Islet precursor cell (in vitro differentiated cells): ENCODE measurements around the gene CFAP46.
"Not testable (repeated sequence)": the region's sequence is repeated elsewhere in the genome, so short reads cannot be mapped to it uniquely, and the experiment has no call there.

Experiments
- DNase-seq: peaks from one replicate; pipeline ENCODE4 v3.0.0-alpha.2; 2018

CFAP46 gene

DNA sequence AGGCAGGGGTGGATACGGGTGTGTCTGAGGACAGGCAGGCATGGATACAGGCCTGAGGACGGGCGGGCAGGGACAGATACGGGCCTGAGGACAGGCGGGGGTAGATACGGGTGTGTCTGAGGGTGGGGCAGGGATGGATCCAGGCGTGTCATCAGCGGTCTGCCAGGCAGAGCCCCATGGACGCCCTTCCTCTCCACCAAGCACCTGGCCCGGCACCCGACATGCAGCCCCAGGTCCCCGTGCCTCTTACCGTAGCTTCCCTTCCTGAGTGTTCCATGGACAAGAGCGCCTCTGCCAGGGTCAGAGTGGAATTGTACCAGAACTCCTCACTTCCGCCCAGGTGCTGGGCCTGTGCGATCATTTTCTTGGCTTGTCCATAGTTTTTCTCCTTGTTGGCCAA is 81.8 kb downstream of the CFAP46 start:
- peak; percentile 25 for DNase-seq

DNA sequence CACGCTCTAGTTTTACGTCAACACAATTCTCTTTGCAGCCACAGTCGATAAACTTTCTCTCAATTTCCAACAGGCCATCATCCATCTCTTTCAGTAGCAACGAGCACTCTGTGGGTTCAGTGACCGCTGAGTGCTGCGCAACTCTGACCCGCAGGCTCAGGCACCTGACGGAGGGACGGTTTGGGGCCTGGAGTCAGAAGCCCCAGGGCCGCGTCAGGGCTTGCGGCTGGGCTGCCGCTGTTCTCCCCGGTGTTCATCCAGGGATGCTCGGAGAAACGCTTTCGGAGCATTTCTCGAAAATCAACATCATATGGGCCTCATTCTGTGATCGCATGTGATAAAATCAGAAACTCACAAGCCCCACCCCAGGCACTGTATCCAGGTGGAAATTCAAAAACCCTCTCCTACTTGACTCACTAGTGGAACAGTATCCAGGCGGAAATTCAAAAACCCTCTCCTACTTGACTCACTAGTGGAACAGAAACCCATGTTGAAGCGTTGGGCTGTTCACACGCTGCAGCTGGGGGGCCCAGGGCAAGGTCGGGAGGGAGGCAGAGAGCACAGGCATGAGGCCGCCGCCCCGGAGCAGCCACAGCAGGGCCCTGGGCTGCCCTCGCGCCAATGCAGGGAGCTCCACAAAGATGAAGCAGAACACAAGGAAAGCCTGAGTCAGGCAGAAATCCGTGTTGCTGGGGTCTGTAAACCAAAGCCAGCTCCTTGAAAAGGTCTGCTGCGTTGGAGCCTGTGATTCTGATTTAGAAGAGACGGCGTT is 83.1 kb downstream of the CFAP46 start:
- peak; percentile 38 for DNase-seq

- peak; percentile 27 for DNase-seq
Observed at GRCh38 chr10:132858121-132859081, 84.0 kb downstream of the CFAP46 start.

- peak; percentile 50 for DNase-seq
Observed at GRCh38 chr10:132856869-132857524, 85.4 kb downstream of the CFAP46 start.

DNA sequence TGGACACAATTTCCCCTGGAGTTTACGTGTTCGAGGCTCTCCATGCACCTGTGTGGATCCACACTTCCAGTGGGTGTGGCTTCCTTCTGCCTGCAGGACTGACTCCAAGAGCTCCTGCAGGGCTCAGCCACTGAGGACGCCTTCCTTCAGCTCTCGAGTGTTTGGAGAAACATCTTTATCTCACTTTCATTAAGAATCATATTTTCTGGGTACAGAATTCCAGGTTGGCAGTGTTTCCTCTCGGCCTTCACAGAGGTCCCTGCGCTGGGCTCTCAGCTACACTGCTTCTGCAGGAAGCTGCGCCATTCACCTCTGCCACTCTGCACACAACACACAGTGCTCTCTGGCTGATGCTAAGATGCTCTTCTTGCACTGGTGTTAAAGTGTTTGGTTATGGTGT is 86.5 kb downstream of the CFAP46 start:
- no peak for DNase-seq

DNA sequence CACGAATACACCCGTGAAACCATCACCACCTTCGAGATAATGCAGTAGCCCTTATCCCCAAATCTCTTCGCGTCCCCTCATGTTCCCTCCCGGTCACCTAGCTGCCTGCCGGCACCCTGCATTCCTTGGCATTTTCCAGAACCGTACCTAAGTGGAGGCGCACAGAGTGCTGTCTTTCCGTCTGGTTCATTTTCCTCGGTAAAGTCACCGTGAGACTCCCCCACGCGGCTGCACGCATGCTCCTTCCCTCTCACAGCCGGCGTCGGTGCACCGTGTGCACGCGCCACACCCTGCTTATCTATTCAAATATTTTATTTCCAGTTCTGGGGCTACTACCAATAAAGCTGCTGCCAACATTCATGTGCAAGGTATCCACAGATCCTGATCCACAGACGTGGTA is 90.9 kb downstream of the CFAP46 start:
- no peak for DNase-seq

DNA sequence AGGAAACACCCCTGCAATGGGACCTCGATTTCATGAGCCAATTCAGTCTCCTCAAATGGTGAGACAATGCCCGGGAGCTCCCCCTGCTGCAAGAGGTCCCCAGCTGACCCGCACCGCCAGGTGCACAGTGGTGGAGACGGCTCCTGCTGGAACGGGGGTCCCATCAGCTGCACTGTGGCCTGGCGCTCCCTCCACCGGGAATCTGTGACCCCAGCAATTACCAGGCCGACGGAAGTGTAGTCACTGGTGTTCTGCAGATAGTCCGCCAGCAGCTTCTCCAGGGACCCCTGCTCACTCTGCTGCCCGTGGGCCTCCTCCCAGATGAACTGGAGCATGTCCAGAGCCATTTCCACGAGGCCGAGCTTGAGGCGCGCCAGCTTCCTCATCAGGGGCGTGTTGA is 91.5 kb downstream of the CFAP46 start:
- peak; percentile 50 for DNase-seq

DNA sequence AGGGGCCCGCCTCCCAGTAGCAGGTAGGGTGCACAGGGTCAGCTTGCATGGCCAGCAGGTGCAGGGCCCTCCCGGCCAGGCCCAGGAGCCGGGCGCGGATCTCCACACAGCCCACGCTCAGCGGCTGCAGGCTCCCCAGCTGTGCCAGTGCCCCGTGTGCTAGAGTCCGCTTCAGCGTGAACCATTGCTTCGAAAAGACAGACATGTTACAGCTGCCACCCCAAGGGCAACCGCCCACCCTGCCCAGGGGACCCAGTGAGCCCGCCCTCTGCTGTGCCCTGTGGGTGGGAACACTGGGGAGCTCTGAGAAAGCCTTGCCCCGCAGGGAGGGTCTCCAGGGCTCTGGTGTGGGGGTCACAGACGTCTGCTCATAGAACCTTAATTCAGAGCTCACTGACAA is 92.1 kb downstream of the CFAP46 start:
- DNase-seq: peak; percentile 30

GRCh38 chr10:132849546-132850031 is 92.8 kb downstream of the CFAP46 start:
- peak; percentile 37 for DNase-seq

- DNase-seq: peak; percentile 49
Observed at GRCh38 chr10:132848951-132849545, 93.3 kb downstream of the CFAP46 start.

GRCh38 chr10:132848291-132848701 is 94.1 kb downstream of the CFAP46 start:
- DNase-seq: peak; percentile 51

DNA sequence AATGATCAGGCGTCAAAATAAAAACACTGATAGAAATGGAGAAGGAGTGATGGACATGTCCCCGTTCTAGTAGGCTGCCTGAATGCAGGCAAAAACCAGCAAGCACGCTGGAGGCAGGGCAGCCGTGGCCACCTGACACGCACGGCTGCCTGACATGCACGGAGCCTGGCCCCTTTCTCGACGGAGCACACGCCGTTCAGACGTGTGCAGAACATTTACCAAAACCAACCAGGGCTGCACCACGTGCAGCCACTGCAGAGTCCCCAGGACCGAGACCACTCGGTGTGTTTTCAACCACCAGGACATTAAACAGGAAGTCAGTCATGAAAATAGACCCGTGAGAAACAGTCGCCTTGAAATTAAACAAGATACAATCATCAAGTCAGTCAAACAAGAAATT is 94.5 kb downstream of the CFAP46 start:
- DNase-seq: no peak

DNA sequence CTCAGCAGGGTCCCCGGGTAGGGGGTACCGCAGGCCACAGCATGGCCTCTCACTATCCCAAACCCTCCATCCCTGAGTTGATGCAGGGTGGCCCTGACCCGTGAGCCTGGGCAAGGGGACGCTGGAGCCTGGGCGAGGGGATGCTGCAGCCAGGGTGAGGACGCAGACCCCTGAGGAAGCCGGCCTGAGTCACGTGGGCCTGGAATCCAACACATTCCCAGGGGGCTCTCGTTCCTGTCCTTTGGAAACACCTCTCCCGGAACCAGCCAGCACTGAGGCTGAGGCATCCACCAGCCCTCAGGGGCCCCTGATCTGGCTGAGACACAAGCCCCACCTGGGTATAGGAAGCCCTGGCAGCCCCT is 95.0 kb downstream of the CFAP46 start:
- peak; percentile 37 for DNase-seq

- DNase-seq: peak; percentile 39
Observed at GRCh38 chr10:132846631-132847415, 95.5 kb downstream of the CFAP46 start.

DNA sequence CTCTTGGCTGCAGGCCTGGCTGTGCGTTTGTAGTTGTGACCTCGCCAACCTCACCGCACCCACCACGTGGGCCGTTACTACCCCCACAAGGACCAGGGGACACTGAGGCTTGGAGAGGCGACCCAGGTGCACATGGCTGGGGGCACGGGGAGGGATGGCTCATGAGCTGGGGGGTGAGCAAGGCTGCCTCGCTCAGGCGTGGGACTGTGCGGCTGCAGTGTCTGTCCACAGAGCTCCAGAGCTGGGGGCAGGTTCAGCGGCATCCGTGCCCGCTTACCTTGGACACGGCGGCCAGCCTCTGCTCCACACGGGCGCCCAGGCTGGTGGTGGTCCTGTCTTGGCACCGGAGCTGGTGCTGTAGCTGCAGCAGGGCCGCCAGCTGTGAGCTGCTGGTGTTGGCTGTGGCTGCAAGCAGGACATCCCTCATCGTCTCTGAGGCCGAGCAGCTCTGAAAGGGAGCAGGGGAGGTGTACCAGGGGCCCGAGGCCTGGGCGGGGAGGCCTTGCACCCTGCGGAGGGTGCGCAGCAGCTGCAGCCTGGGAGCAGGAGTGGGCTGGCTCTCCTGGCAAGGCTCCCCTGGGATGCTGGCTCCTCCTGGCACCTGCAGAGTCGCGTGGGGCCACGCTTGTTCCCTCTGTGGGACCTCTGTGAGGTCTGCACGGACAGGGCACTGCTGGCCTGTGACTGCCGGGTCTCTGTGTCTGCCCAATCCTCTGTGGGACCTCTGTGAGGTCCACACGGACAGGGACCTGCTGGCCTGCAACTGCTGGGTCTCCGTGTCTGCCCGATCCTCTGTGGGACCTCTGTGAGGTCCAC is 96.4 kb downstream of the CFAP46 start:
- peak; percentile 43 for DNase-seq

DNA sequence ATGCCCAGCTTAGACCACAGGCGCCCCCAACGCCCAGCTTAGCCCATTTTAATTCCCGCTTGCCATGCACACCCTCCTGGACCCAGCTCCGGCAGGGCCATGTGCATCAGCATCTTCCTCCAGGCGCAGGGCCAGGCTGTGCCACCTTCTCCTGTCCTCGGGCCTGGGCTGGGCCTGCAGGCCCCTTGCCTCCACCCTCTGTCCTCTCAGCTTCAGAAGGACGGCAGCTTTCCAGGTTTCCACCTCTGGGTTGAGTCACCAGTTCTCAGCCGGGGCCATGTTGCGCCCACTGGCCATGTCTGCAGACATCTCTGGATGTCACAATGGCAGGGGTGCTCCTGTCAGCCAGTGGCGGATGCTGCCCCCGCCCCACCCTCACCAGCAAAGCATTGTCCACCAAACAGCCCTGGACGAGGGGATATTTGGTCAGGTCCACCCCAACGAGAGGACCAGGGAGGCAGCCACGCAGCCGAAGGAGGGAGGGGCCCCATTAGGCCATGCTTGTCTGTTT is 97.3 kb downstream of the CFAP46 start:
- DNase-seq: peak; percentile 35

GRCh38 chr10:132844069-132844809 is 98.1 kb downstream of the CFAP46 start:
- peak; percentile 24 for DNase-seq

GRCh38 chr10:132843276-132843675 is 99.1 kb downstream of the CFAP46 start:
- not testable (repeated sequence) for DNase-seq

DNA sequence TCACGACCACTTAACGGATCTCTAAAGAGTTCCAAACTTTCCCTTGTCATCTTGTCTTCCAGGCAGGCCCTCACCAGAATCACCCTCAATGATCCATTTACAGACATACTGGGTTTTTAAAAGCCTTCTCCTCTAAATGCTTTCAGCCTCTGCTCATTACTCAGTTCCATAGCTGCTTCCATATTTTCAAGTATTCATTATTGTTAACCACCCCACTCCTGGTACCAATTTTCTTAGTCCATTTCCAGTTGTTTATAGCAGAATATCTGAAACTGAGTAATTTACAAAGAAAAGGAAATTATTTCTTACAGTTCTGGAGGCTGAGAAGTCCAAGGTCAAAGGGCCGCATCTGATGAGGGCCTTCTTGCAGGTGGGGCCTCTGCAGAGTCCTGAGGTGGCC is 100.0 kb downstream of the CFAP46 start:
- DNase-seq: no peak

DNA sequence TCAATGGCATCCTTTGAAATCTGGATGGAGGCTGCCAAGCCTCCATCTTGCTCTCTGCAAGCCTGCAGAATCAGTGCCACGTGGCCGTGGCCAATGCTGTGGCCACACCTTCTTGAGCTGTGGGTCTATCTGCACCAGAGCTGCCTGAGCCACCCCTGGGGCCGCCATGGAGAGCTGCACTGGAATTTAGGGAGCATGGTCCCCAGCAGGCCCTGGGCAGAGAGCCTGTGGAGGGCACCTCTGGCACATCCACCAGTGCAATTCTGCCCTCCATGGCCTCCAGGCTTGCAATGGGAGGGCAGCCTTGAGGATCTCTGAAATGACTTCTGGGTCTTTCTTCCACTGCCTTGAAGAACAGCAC is 100.8 kb downstream of the CFAP46 start:
- DNase-seq: peak; percentile 27
